ENCODE data around the gene LTB.
A peak's percentile ranks its signal among the peaks of the same experiment; 100 is the strongest.

Gene LTB

DNA sequence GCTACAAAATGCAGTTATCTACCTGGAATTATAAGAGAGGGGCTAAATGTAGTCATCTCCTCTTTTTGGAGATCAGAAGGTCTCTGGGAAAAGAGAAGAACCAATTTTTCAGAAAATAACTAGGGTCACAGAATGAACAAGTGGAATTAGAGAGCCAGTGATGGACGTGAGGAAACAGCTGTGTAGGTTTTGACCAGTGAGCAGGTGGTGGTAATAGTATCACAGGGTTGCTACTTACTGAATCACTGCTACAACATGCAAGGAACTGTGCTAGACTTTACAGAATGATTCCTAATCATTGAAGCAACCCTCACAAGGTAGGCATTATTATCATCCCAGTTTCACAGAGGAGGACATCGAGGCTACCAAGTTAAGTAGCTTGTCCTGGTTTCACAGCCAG lies 37.5 kb downstream of the LTB start:
- no peak for DNase-seq (ENCODE audit: low read depth in 1 of 2, low spot score in 1 of 2)
- TF ChIP-seq SPI1 (IDR thresholded peaks at IDR 0.05; ENCODE audit: borderline replicate concordance, low read depth): no peak
- TF ChIP-seq GABPA (IDR thresholded peaks at IDR 0.05; ENCODE audit: low read depth): no peak
- TF ChIP-seq, protein P1, sequence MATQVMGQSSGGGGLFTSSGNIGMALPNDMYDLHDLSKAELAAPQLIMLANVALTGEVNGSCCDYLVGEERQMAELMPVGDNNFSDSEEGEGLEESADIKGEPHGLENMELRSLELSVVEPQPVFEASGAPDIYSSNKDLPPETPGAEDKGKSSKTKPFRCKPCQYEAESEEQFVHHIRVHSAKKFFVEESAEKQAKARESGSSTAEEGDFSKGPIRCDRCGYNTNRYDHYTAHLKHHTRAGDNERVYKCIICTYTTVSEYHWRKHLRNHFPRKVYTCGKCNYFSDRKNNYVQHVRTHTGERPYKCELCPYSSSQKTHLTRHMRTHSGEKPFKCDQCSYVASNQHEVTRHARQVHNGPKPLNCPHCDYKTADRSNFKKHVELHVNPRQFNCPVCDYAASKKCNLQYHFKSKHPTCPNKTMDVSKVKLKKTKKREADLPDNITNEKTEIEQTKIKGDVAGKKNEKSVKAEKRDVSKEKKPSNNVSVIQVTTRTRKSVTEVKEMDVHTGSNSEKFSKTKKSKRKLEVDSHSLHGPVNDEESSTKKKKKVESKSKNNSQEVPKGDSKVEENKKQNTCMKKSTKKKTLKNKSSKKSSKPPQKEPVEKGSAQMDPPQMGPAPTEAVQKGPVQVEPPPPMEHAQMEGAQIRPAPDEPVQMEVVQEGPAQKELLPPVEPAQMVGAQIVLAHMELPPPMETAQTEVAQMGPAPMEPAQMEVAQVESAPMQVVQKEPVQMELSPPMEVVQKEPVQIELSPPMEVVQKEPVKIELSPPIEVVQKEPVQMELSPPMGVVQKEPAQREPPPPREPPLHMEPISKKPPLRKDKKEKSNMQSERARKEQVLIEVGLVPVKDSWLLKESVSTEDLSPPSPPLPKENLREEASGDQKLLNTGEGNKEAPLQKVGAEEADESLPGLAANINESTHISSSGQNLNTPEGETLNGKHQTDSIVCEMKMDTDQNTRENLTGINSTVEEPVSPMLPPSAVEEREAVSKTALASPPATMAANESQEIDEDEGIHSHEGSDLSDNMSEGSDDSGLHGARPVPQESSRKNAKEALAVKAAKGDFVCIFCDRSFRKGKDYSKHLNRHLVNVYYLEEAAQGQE (IDR thresholded peaks at IDR 0.05; ENCODE audit: insufficient replicate concordance, low read depth): no peak
- TF ChIP-seq, protein P2, sequence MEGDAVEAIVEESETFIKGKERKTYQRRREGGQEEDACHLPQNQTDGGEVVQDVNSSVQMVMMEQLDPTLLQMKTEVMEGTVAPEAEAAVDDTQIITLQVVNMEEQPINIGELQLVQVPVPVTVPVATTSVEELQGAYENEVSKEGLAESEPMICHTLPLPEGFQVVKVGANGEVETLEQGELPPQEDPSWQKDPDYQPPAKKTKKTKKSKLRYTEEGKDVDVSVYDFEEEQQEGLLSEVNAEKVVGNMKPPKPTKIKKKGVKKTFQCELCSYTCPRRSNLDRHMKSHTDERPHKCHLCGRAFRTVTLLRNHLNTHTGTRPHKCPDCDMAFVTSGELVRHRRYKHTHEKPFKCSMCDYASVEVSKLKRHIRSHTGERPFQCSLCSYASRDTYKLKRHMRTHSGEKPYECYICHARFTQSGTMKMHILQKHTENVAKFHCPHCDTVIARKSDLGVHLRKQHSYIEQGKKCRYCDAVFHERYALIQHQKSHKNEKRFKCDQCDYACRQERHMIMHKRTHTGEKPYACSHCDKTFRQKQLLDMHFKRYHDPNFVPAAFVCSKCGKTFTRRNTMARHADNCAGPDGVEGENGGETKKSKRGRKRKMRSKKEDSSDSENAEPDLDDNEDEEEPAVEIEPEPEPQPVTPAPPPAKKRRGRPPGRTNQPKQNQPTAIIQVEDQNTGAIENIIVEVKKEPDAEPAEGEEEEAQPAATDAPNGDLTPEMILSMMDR (IDR thresholded peaks at IDR 0.05; ENCODE audit: insufficient read depth, low read length): no peak
- TF ChIP-seq POLR2AphosphoS5 (IDR thresholded peaks at IDR 0.05; ENCODE audit: low read depth): no peak
- H3K27ac ChIP-seq (replicated peaks): no peak overlapping the region
- H3K27me3 ChIP-seq (ENCODE audit: insufficient read depth, poor library complexity, severe bottlenecking): no peaks in the 10 kb centered on the region
- H3K4me3 ChIP-seq (replicated peaks; ENCODE audit: insufficient read depth, low read length): no peak overlapping the region

DNA sequence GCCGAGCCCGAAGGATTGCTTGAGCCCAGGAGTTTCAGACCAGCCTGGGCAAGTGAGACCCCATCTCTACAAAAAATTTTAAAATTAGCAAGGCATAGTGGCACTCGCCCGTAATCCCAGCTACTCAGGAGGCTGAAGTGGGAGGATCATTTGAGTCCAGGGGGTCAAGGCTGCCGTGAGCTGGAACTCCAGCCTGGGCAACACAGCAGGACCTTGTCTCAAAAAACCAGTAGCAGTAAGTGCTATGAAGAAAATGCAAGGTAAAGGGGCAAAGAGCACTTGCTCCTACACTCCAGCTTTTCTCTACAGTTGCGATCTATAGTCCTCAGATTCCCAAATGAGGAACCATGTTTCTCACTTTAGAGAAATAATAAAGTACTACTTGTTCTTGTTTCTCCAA lies 38.6 kb downstream of the LTB start:
- H3K4me3 ChIP-seq (replicated peaks; ENCODE audit: insufficient read depth, low read length): no peak overlapping the region
- no peak for DNase-seq (ENCODE audit: low read depth in 1 of 2, low spot score in 1 of 2)
- H3K27ac ChIP-seq (replicated peaks): no peak overlapping the region
- H3K27me3 ChIP-seq (ENCODE audit: insufficient read depth, poor library complexity, severe bottlenecking): no peaks in the 10 kb centered on the region
- TF ChIP-seq GABPA (IDR thresholded peaks at IDR 0.05; ENCODE audit: low read depth): no peak
- TF ChIP-seq, protein P1 (IDR thresholded peaks at IDR 0.05; ENCODE audit: insufficient replicate concordance, low read depth): no peak
- TF ChIP-seq, protein P2 (IDR thresholded peaks at IDR 0.05; ENCODE audit: insufficient read depth, low read length): no peak
- no peak for TF ChIP-seq SPI1 (IDR thresholded peaks at IDR 0.05; ENCODE audit: borderline replicate concordance, low read depth)
- TF ChIP-seq POLR2AphosphoS5 (IDR thresholded peaks at IDR 0.05; ENCODE audit: low read depth): no peak

DNA sequence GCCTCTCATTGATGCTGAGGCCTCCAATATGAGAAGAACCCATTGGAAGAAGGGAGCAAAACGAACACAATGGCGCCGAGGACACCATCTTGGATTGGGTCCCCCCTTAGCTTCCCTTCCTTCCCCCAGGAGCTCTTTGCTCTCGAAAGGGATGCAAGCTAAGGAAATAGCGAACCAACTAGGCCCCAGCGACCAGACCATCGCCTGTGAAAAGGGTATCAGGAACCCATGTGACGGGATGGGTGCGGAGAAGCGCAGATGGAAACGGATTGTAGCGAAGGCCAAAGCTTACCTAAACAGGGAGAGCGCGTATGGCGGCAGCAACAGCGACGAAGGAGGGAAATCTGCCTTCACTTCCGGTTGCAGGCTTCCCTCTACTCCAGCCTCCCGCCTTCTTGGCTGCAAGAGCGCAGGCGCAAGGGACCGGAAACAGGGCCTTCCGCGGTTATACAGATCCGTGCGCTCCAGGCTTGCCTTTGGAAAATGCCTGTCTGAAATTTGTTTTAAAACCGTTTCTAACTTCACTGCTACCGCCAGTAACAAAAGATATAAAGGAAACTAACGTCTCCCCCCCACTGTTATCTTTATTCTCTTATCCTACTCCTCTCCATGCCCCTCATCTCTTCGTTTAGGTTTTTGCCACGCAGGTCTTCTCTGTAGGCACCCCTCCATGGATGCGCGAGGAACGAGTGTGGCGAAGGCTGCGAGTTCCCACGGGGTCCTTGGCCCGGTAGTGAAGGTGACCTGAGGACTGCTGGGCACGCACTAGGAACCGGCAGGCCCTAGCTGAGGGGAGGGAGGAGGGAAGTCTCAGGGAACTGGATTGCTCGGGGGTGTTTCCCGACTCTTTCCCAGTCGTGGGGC lies 40.3 kb downstream of the LTB start, which contains the start of gene DDX39B:
Gene DDX39B, minus strand, starts transcription at position 346 of the 864 bp plus-strand sequence. CDS start 1,471 bp downstream, outside the sequence.
- TF ChIP-seq, protein P1 (IDR thresholded peaks at IDR 0.05; ENCODE audit: insufficient replicate concordance, low read depth): peak; percentile 80
- TF ChIP-seq POLR2AphosphoS5 (IDR thresholded peaks at IDR 0.05; ENCODE audit: low read depth): peak; percentile 93
- TF ChIP-seq GABPA (IDR thresholded peaks at IDR 0.05; ENCODE audit: low read depth): peak; percentile 73
- peak; percentile 25; the same call in 1 of the 2 replicates for TF ChIP-seq SPI1 (IDR thresholded peaks at IDR 0.05; ENCODE audit: borderline replicate concordance, low read depth)
- TF ChIP-seq, protein P2 (IDR thresholded peaks at IDR 0.05; ENCODE audit: insufficient read depth, low read length): no peak
- Histone ChIP-seq H3K27ac (replicated peaks) (peak within 1 kb of the TSS; percentile 98), H3K27me3 (ENCODE audit: insufficient read depth, poor library complexity, severe bottlenecking) (no peaks in the 10 kb centered on the region), H3K4me3 (replicated peaks; ENCODE audit: insufficient read depth, low read length) (peak within 1 kb of the TSS; percentile 63)
- peak; percentile 96 to 98 for DNase-seq (ENCODE audit: low read depth in 1 of 2, low spot score in 1 of 2)
